ENCODE measurements around the gene TPM1. TPM values are rescaled to one million over a fixed set of nuclear protein-coding genes. Genes with fewer than 3 reads are reported as not detected.

TPM1 gene
- total and polyA plus RNA-seq, 9 of the 15 experiments (the other 6 are each of a cell fraction or from before 2014, with no cell fraction given), result 8.1 to 53.9 (median 43.1) TPM

- TF ChIP-seq ATF6 (CRISPR knock-in tag; IDR thresholded peaks at IDR 0.05) (no peak), ESRRA (IDR thresholded peaks at IDR 0.05; ENCODE audit: borderline replicate concordance, low read depth) (peak; percentile 43; the same call in 1 of the 2 replicates), POLR2A (conservative IDR thresholded peaks at IDR 0.05) (peak; percentile 51), CBX5 (IDR thresholded peaks at IDR 0.05; ENCODE audit: borderline replicate concordance, low read depth) (no peak), NFE2L1 (tag; IDR thresholded peaks at IDR 0.05; ENCODE audit: borderline replicate concordance, low read depth) (no peak), DPF2 (IDR thresholded peaks at IDR 0.05) (peak; percentile 73), ZNF717 (CRISPR knock-in tag; IDR thresholded peaks at IDR 0.05) (no peak), SNIP1 (IDR thresholded peaks at IDR 0.05; ENCODE audit: low read depth) (no peak), BRF1 (IDR thresholded peaks at IDR 0.05; ENCODE audit: borderline replicate concordance, extremely low read depth, insufficient read length) (no peak), HDAC8 (tag; IDR thresholded peaks at IDR 0.05) (no peak), FOXK2 (conservative IDR thresholded peaks at IDR 0.05 in 1 of 2, IDR thresholded peaks at IDR 0.05 in 1 of 2; ENCODE audit: low read depth in 2 of 2) (peak; percentile 71 to 87), BACH1 (tag; IDR thresholded peaks at IDR 0.05) (peak; percentile 76), SRSF1 (IDR thresholded peaks at IDR 0.05; ENCODE audit: low read depth, low read length) (no peak), VEZF1 (CRISPR knock-in tag; IDR thresholded peaks at IDR 0.05) (peak; percentile 61), PRPF4 (IDR thresholded peaks at IDR 0.05; ENCODE audit: insufficient read depth, low read depth, low read length, poor library complexity, severe bottlenecking) (no peak), UBTF (IDR thresholded peaks at IDR 0.05; ENCODE audit: borderline replicate concordance in 1 of 2, low read depth in 2 of 2, low read length in 2 of 2) (no peak), ZNF512 (tag; IDR thresholded peaks at IDR 0.05) (no peak), NR4A1 (CRISPR knock-in tag; IDR thresholded peaks at IDR 0.05) (no peak), NR4A1 (tag; IDR thresholded peaks at IDR 0.05) (no peak), TAF15 (IDR thresholded peaks at IDR 0.05; ENCODE audit: low read depth, low read length) (no peak), FUS (optimal IDR thresholded peaks at IDR 0.05; ENCODE audit: low read depth, low read length) (no peak)
Observed at GRCh38 chr15:63051156-63052066, 8.9 kb downstream of the TPM1 start (continued).
